Fibroblast of lung (primary cell): ENCODE results near the gene IMP3.

ENCODE experiments used
- CTCF ChIP-seq, 2 donors: IDR thresholded peaks in 1 of 2; conservative IDR thresholded peaks in 1 of 2; 1 replicate in 1 of 2; 2 replicates in 1 of 2; pipeline ENCODE4 v1.5.1; 2011 to 2012; ENCODE audit warnings: low read length in 2 of 2, control low read depth in 1 of 2, inconsistent platforms in 1 of 2, low read depth in 1 of 2, mild to moderate bottlenecking in 1 of 2
- EZH2 ChIP-seq: IDR thresholded peaks from 2 replicates; pipeline ENCODE4 v1.5.1; 2012; ENCODE audit warnings: low read length, control low read depth, mild to moderate bottlenecking; ENCODE audit errors: missing control alignments

DNA sequence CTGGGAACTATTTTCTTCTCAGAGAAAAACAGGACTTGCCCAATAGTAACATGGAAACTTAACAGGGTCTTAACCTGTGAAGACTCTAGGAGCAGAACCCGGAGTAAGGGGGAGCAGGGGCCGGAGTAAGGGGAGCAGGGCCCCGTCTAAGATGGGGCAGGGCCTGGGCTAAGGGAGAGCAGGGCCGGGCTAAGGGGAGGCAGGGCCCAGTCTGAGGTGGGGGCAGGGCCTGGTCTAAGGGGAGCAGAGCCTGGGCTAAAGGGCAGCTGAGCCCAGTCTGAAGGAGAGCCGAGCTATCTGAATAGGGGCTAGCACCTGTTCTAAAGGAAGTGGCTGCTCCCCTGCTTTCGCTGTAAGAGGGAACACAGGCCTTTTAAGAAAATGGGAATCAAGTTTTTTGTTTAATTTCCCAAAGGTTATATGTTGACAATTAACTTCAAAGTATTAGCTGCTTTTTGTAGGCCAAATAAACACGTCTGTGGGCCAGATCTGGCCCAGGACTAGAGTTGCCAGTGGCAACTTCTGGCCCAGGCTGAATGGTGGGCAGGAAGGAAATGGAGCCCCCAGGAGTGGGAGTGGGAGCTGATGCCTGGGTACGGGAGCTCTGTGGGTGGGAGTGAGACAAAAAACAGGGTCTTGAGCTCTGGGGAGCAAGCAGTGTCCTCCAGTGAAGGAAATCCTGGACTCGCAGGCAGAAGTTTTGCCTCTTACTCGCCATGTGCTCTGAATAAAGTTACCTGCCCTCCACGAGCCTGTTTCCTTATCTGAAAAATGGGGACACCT, 40.2 kb upstream of the IMP3 start:
- TF ChIP-seq CTCF (conservative IDR thresholded peaks at IDR 0.05 in 1 of 2, IDR thresholded peaks at IDR 0.05 in 1 of 2; ENCODE audit: low read depth in 1 of 2, low read length in 2 of 2) (no peak), EZH2 (no peak)
